ENCODE measurements around the gene AP2A2.

Gene AP2A2

DNA sequence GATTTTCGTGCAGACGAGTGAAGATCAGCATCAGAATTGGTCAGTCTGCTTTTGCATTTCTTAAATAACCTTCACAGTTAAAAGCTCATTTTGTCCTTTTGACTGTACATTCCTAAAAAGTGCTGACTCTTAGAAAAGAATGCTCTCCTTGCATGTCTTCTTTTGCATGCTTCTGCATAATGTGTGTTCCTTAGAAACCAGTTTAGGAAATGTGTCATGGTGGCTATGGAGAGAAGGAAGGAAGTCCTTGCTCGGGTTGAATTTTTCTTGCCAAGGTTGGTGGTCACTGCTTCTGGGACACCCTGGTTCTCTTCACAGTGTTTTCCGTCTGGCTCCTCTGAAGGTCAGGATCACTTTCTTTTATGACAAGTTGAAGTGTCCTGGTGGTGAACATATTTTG is 6.8 kb downstream of the AP2A2 start:
- no peak for TF ChIP-seq REST (IDR thresholded peaks at IDR 0.05; ENCODE audit: low read depth)
- no peak for TF ChIP-seq TCF12 (IDR thresholded peaks at IDR 0.05; ENCODE audit: low read depth)
- TF ChIP-seq, protein P1, sequence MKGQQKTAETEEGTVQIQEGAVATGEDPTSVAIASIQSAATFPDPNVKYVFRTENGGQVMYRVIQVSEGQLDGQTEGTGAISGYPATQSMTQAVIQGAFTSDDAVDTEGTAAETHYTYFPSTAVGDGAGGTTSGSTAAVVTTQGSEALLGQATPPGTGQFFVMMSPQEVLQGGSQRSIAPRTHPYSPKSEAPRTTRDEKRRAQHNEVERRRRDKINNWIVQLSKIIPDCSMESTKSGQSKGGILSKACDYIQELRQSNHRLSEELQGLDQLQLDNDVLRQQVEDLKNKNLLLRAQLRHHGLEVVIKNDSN (IDR thresholded peaks at IDR 0.05) = no peak
- no peak for TF ChIP-seq MAX (IDR thresholded peaks at IDR 0.05)
- no peak for TF ChIP-seq EP300 (IDR thresholded peaks at IDR 0.05; ENCODE audit: borderline replicate concordance)
- TF ChIP-seq NFIC (IDR thresholded peaks at IDR 0.05) = no peak
- TF ChIP-seq TEAD4 (IDR thresholded peaks at IDR 0.05) = no peak
- no peak for TF ChIP-seq FOXM1 (IDR thresholded peaks at IDR 0.05; ENCODE audit: borderline replicate concordance, low read depth)
- TF ChIP-seq YY1 (IDR thresholded peaks at IDR 0.05; ENCODE audit: low read depth) = no peak

GRCh38 chr11:933142-933851 is 7.6 kb downstream of the AP2A2 start:
- no peak for TF ChIP-seq CREB1 (IDR thresholded peaks at IDR 0.05; ENCODE audit: low read depth)
- no peak for TF ChIP-seq FOXM1 (IDR thresholded peaks at IDR 0.05; ENCODE audit: borderline replicate concordance, low read depth)
- TF ChIP-seq REST (IDR thresholded peaks at IDR 0.05; ENCODE audit: low read depth) = no peak
- no peak for TF ChIP-seq ZBTB7A (IDR thresholded peaks at IDR 0.05; ENCODE audit: low read depth)
- no peak for TF ChIP-seq NFIC (IDR thresholded peaks at IDR 0.05)
- no peak for TF ChIP-seq EGR1 (IDR thresholded peaks at IDR 0.05)
- TF ChIP-seq YY1 (IDR thresholded peaks at IDR 0.05; ENCODE audit: low read depth) = no peak
- TF ChIP-seq RAD21 (IDR thresholded peaks at IDR 0.05; ENCODE audit: low read depth) = no peak
- no peak for TF ChIP-seq MAX (IDR thresholded peaks at IDR 0.05)

- TF ChIP-seq FOXM1 (IDR thresholded peaks at IDR 0.05; ENCODE audit: borderline replicate concordance, low read depth) (no peak), ZBTB7A (IDR thresholded peaks at IDR 0.05; ENCODE audit: low read depth) (no peak), YY1 (IDR thresholded peaks at IDR 0.05; ENCODE audit: low read depth) (no peak)
Measured at GRCh38 chr11:933936-934335, 8.3 kb downstream of the AP2A2 start.

DNA sequence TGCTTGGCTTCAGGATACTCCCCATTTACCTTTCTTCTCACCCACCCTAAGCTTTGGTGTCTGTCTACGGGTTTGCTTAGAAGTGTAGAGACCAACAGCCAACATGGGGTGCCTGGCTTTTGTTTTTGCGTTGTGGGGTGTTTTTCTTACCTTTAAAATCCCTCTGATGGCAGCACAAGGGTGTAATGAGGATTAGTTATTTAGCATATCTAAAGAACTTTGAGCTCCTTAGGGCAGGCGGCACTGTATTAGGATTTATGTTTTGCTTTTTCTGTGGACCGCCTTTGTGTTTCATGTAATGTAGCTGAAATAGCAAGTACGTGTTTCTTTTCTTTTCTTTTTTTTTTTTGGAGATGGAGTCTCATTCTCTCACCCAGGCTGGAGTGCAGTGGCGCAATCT is 8.9 kb downstream of the AP2A2 start:
- no peak for TF ChIP-seq FOXM1 (IDR thresholded peaks at IDR 0.05; ENCODE audit: borderline replicate concordance, low read depth)
- no peak for TF ChIP-seq TCF12 (IDR thresholded peaks at IDR 0.05; ENCODE audit: low read depth)
- TF ChIP-seq TEAD4 (IDR thresholded peaks at IDR 0.05) = no peak
- no peak for TF ChIP-seq ZBTB7A (IDR thresholded peaks at IDR 0.05; ENCODE audit: low read depth)
- TF ChIP-seq MAX (IDR thresholded peaks at IDR 0.05) = no peak

- TF ChIP-seq, protein P1 (IDR thresholded peaks at IDR 0.05) = no peak
- TF ChIP-seq CREB1 (IDR thresholded peaks at IDR 0.05; ENCODE audit: low read depth) (no peak), YY1 (IDR thresholded peaks at IDR 0.05; ENCODE audit: low read depth) (no peak), TAF1 (IDR thresholded peaks at IDR 0.05; ENCODE audit: low read depth) (no peak), MAX (IDR thresholded peaks at IDR 0.05) (no peak), CEBPB (IDR thresholded peaks at IDR 0.05) (no peak), FOXM1 (IDR thresholded peaks at IDR 0.05; ENCODE audit: borderline replicate concordance, low read depth) (no peak), REST (IDR thresholded peaks at IDR 0.05; ENCODE audit: low read depth) (no peak), EGR1 (IDR thresholded peaks at IDR 0.05) (no peak), EP300 (IDR thresholded peaks at IDR 0.05; ENCODE audit: borderline replicate concordance) (no peak), TEAD4 (IDR thresholded peaks at IDR 0.05) (no peak), TCF12 (IDR thresholded peaks at IDR 0.05; ENCODE audit: low read depth) (no peak)
Measured at GRCh38 chr11:936199-936598, 10.5 kb downstream of the AP2A2 start.
